HG03520 (cell line): ENCODE results near the gene RING1.
"Not testable (repeated sequence)": the region's sequence is repeated elsewhere in the genome, so short reads cannot be mapped to it uniquely, and the experiment has no call there.

Experiments used
- ATAC-seq: cut with Tn5 transposase; IDR thresholded peaks from one replicate; pipeline ENCODE4 v1.9.1; 2021; ENCODE audit warnings: mild to moderate bottlenecking, moderate library complexity; ENCODE audit not compliant: unreplicated experiment

RING1 gene

GRCh38 chr6:33205191-33206026, 2.9 kb upstream of the RING1 start:
- no peak for ATAC-seq

- no peak for ATAC-seq
These were observed 2.1 kb upstream of the RING1 start for GRCh38 chr6:33206027-33206863.

GRCh38 chr6:33206864-33207551, 1.3 kb upstream of the RING1 start:
- ATAC-seq: no peak

- no peak for ATAC-seq
These were observed 679 bp upstream of the RING1 start for GRCh38 chr6:33207552-33208090.

GRCh38 chr6:33209856-33210255, 1.6 kb downstream of the RING1 start:
- ATAC-seq: no peak

GRCh38 chr6:33211136-33211535, 2.8 kb downstream of the RING1 start:
- no peak for ATAC-seq

GRCh38 chr6:33211666-33212422, 3.5 kb downstream of the RING1 start:
- ATAC-seq: no peak

- no peak for ATAC-seq
These were observed 4.5 kb downstream of the RING1 start for GRCh38 chr6:33212857-33213165.

GRCh38 chr6:33213166-33213988, 5.1 kb downstream of the RING1 start:
- ATAC-seq: no peak

GRCh38 chr6:33213989-33214335, 5.7 kb downstream of the RING1 start:
- no peak for ATAC-seq

- no peak for ATAC-seq
These were observed 7.2 kb downstream of the RING1 start for GRCh38 chr6:33215271-33216116.

- ATAC-seq: no peak
These were observed 7.9 kb downstream of the RING1 start for GRCh38 chr6:33216117-33216649.

- ATAC-seq: no peak
These were observed 8.9 kb downstream of the RING1 start for GRCh38 chr6:33217246-33217645.

GRCh38 chr6:33217681-33218080, 9.4 kb downstream of the RING1 start:
- ATAC-seq: no peak

- ATAC-seq: not testable (repeated sequence)
These were observed 18.3 kb downstream of the RING1 start for GRCh38 chr6:33226503-33227120.

- ATAC-seq: no peak
These were observed 26.9 kb downstream of the RING1 start for GRCh38 chr6:33235221-33235634.

GRCh38 chr6:33236328-33236727, 28.0 kb downstream of the RING1 start:
- no peak for ATAC-seq

- ATAC-seq: no peak
These were observed 28.6 kb downstream of the RING1 start for GRCh38 chr6:33236852-33237251.
